OCI-LY7 (cell line): ENCODE results near the gene GNB1L. TPM values are rescaled to one million over a fixed set of nuclear protein-coding genes. Genes with fewer than 3 reads are reported as not detected.

Experiments
- BruUV-seq: library from RNA; stranded (reverse); fragments of 400-500 nt; replicated peaks from 2 replicates; lab custom pipeline; 2021; lab: Mats Ljungman, UMichigan
- CTCF ChIA-PET: fragments of 300-600 bp; sonication (Branson Sonifier 250); formaldehyde crosslinking; loops from one replicate; lab custom pipeline; 2022; ENCODE audit warnings: antibody characterized with exemption; ENCODE audit not compliant: unreplicated experiment; lab: Charles Lee
- POLR2A ChIA-PET: fragments of 300-600 bp; sonication (Branson Sonifier 250); formaldehyde crosslinking; loops from one replicate; lab custom pipeline; 2022; ENCODE audit warnings: antibody characterized with exemption; lab: Charles Lee
- DNase-seq: peaks from one replicate; pipeline ENCODE4 v3.0.0-alpha.2; 2015; ENCODE audit warnings: low spot score
- H2AFZ ChIP-seq: fragments of 200-600 bp; sonication (generic), shearing (Covaris generic); 2 replicates; pipeline ENCODE4 v1.6.1; 2014; ENCODE audit warnings: mild to moderate bottlenecking, antibody characterized with exemption, low read length, moderate library complexity
- H3K27ac ChIP-seq: fragments of 200-600 bp; sonication (generic); 2 replicates; pipeline ENCODE4 v1.5.1; 2014; ENCODE audit warnings: mixed run types, low read depth, mild to moderate bottlenecking, moderate library complexity, low read length, inconsistent platforms; ENCODE audit not compliant: poor library complexity, severe bottlenecking
- H3K36me3 ChIP-seq: fragments of 200-600 bp; sonication (generic); 2 replicates; pipeline ENCODE4 v1.6.1; 2014; ENCODE audit warnings: mild to moderate bottlenecking, antibody characterized with exemption, low read length, moderate library complexity, mixed read lengths; ENCODE audit not compliant: insufficient read depth
- H3K4me1 ChIP-seq: fragments of 200-600 bp; sonication (generic); 2 replicates; pipeline ENCODE4 v1.5.1; 2014; ENCODE audit warnings: mild to moderate bottlenecking, low read length; ENCODE audit not compliant: insufficient read depth, poor library complexity, severe bottlenecking
- H3K4me2 ChIP-seq: fragments of 200-600 bp; sonication (generic); 2 replicates; pipeline ENCODE4 v1.6.1; 2014; ENCODE audit warnings: mild to moderate bottlenecking, low read length
- H3K4me3 ChIP-seq: fragments of 200-600 bp; sonication (generic); 2 replicates; pipeline ENCODE4 v1.5.1; 2014; ENCODE audit warnings: mild to moderate bottlenecking, low read depth, low read length; ENCODE audit not compliant: poor library complexity, severe bottlenecking
- H3K79me2 ChIP-seq: fragments of 200-600 bp; sonication (generic); 2 replicates; pipeline ENCODE4 v1.6.1; 2016; ENCODE audit warnings: low read depth, mild to moderate bottlenecking, low read length, moderate library complexity, mixed read lengths; ENCODE audit not compliant: insufficient read depth
- H3K9me2 ChIP-seq: fragments of 200-600 bp; sonication (generic); 2 replicates; pipeline ENCODE4 v1.6.1; 2016; ENCODE audit warnings: mild to moderate bottlenecking, low read length, mixed read lengths; ENCODE audit not compliant: insufficient read depth
- H3K9me3 ChIP-seq: fragments of 200-600 bp; sonication (generic); 2 replicates; pipeline ENCODE4 v1.6.1; 2014; ENCODE audit warnings: mild to moderate bottlenecking, mixed run types, low read length, mixed read lengths
- H4K20me1 ChIP-seq: fragments of 200-600 bp; sonication (generic); 2 replicates; pipeline ENCODE4 v1.6.1; 2014; ENCODE audit warnings: mild to moderate bottlenecking, antibody characterized with exemption, low read length, moderate library complexity, mixed read lengths; ENCODE audit not compliant: insufficient read depth
- EZH2phosphoT487 ChIP-seq: fragments of 200-600 bp; sonication (generic); IDR thresholded peaks from 2 replicates; pipeline ENCODE4 v1.6.1; 2018; ENCODE audit warnings: low read depth, borderline replicate concordance, mild to moderate bottlenecking, mixed run types, antibody characterized with exemption, low read length, moderate library complexity, mixed read lengths
- intact Hi-C: fragments of 100-400 bp; cut with micrococcal nuclease; formaldehyde crosslinking; loops from one replicate; pipeline ENCODE4 v1.10.0; 2022; ENCODE audit not compliant: unreplicated experiment
- total RNA-seq, 2 experiments: library from RNA; depleted of rRNA in 1 of 2; stranded (reverse); fragments of >200 nt in 1 of 2; shearing (Covaris generic) in 1 of 2; gene quantifications; 2 replicates each; pipeline ENCODE4 v1.2.3, GENCODE V29; 2014 to 2022
- TF ChIP-seq, protein P1 (sequence below): fragments of 200-600 bp; sonication (generic); conservative IDR thresholded peaks from 2 replicates; pipeline ENCODE4 v1.5.1; 2014; ENCODE audit warnings: mild to moderate bottlenecking, antibody characterized with exemption, low read length, moderate library complexity, mixed read lengths

The GNB1L gene
- total RNA-seq, 2 experiments from 2014 or later = 13.1 to 26.7 TPM

DNA sequence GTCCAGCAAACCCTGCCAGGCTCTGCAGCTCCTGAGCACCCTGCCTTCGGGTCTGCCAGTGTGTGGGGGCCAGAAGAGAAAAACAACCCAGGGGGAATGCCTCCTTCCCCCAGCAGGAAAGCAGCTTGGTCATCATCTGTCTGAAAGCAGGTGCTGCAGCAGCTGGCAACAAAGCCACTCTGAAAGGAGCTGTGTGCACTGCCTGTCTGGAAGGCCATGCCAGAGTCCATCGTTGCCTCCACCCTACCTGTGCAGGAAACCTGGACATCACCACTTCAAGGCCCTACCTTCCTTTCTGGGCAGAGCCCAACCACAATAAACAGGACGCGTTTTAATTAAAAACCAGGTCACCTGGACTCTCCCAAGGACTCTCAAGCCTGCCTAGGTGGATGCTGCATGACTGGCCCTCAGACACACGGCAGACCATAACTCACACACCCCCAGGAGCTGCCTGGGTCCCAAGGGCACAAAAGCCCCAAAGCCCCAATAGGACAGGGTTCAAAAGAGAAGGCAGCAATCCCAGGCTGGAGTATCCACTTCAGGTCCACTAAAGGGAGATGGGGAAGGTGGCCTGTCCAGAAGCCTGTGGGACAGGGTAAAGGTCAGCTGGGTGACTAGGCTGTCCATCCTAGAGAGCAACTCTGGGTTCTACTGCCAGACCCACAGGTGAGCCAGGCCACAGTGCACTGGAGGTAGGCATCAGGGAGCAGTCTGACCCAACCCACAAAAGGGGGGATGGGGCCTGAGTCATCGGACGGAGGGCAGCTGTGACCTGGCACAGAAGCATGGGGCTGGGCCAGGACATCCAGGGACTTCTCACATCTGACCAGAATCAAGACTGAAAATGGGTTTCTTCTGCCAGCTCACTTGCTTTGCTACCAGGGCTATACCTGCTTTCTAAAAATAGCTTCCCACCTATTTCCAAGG is 6.1 kb downstream of the GNB1L start:
- no peak for TF ChIP-seq EZH2phosphoT487
- TF ChIP-seq, protein P1, sequence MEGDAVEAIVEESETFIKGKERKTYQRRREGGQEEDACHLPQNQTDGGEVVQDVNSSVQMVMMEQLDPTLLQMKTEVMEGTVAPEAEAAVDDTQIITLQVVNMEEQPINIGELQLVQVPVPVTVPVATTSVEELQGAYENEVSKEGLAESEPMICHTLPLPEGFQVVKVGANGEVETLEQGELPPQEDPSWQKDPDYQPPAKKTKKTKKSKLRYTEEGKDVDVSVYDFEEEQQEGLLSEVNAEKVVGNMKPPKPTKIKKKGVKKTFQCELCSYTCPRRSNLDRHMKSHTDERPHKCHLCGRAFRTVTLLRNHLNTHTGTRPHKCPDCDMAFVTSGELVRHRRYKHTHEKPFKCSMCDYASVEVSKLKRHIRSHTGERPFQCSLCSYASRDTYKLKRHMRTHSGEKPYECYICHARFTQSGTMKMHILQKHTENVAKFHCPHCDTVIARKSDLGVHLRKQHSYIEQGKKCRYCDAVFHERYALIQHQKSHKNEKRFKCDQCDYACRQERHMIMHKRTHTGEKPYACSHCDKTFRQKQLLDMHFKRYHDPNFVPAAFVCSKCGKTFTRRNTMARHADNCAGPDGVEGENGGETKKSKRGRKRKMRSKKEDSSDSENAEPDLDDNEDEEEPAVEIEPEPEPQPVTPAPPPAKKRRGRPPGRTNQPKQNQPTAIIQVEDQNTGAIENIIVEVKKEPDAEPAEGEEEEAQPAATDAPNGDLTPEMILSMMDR = no peak
- no peaks in the 10 kb centered on the region for H3K9me2 ChIP-seq
- H3K27ac ChIP-seq = no peak overlapping the region
- H4K20me1 ChIP-seq = 0 out of 2 replicates have a peak, but pooled peaks cover 5% of the 10 kb centered on the region
- CTCF ChIA-PET = no interaction called here
- peaks cover 21% of the 10 kb centered on the region for H3K79me2 ChIP-seq
- peaks cover 36% of the 10 kb centered on the region for H3K4me1 ChIP-seq
- no peak for DNase-seq
- H3K4me3 ChIP-seq = no peak overlapping the region
- H3K36me3 ChIP-seq = peaks cover 70% of the 10 kb centered on the region
- POLR2A ChIA-PET = interaction anchor here (0.5 kb wide), 1 partner anchor 650 kb away, joined by 3 read pairs; no protein-coding TSS in a partner anchor
- H3K9me3 ChIP-seq = no peaks in the 10 kb centered on the region
- no peak overlapping the region for H3K4me2 ChIP-seq
- no TSS peak for BruUV-seq
- no peak overlapping the region for H2AFZ ChIP-seq
- intact Hi-C loops = no loop called here

DNA sequence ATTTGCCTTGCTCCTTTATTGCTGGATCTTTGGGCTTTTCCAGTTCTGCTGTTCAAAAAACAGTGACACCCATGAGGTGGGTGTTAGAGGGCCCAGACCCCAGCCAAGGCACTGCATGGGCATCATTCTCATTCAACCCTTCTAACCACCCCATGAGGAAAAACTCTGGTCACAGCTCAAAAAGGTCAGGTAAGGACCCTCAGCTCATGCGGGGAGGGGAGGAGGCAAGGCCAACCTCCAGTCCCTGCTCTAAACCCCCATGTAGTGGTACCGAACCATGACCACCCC is 7.4 kb downstream of the GNB1L start:
- H3K4me3 ChIP-seq = no peak overlapping the region
- POLR2A ChIA-PET = no interaction called here
- peaks cover 32% of the 10 kb centered on the region for H3K4me1 ChIP-seq
- no peak overlapping the region for H3K27ac ChIP-seq
- no peaks in the 10 kb centered on the region for H3K9me2 ChIP-seq
- BruUV-seq = no TSS peak
- TF ChIP-seq, protein P1 = no peak
- no peak for TF ChIP-seq EZH2phosphoT487
- no peak overlapping the region for H3K4me2 ChIP-seq
- CTCF ChIA-PET = no interaction called here
- intact Hi-C loops = no loop called here
- no peak overlapping the region for H2AFZ ChIP-seq
- H3K79me2 ChIP-seq = peaks cover 8% of the 10 kb centered on the region
- no peaks in the 10 kb centered on the region for H4K20me1 ChIP-seq
- peaks cover 57% of the 10 kb centered on the region for H3K36me3 ChIP-seq
- no peaks in the 10 kb centered on the region for H3K9me3 ChIP-seq
- DNase-seq = no peak
